Activated CD8-positive, alpha-beta memory T cell treated with anti-CD3 and anti-CD28 coated beads for 1 hour (primary cell): ENCODE results near the gene SCEL.
"Not testable (repeated sequence)": the region's sequence is repeated elsewhere in the genome, so short reads cannot be mapped to it uniquely, and the experiment has no call there.

Experiments
- DNase-seq, 2 donors: peaks; one replicate each; pipeline ENCODE4 v3.0.0-alpha.2; 2020; ENCODE audit warnings: low read depth in 1 of 2; ENCODE audit errors: extremely low read depth in 1 of 2

Gene SCEL

DNA sequence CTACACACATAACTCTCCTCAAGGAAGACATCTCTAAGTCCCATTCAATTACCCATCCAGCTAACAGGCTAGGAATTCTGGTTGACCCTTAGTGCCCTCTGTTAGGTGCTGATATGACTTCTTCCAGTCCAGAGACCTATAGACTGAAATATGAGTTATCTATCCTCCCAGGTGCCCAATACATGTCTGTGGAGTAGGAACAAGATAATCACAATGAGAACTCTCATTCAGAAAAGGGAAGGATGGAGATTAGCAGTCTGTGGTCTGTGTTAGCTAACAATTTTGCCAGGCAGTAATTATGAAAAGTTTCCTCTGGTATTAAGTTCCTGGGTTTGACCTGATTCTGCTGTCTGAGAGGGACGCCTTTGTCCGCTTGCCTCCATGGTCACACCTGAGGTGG, 117.8 kb downstream of the SCEL start:
- no peak for DNase-seq

DNA sequence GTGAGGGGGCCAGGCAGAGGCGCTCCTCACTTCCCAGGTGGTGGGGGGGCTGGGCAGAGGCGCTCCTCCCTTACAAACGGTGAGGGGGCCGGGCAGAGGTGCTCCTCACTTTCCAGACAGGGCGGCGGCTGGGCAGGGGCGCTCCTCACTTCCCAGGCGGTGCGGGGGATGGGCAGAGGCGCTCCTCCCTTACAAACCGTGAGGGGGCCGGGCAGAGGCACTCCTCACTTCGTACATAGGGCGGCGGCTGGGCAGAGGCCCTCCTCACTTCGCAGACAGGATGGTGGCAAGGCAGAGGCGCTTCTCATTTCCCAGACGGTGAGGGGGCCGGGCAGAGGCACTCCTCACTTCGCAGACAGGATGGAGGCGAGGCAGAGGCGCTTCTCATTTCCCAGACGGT, 124.5 kb downstream of the SCEL start:
- DNase-seq, result not testable (repeated sequence)

DNA sequence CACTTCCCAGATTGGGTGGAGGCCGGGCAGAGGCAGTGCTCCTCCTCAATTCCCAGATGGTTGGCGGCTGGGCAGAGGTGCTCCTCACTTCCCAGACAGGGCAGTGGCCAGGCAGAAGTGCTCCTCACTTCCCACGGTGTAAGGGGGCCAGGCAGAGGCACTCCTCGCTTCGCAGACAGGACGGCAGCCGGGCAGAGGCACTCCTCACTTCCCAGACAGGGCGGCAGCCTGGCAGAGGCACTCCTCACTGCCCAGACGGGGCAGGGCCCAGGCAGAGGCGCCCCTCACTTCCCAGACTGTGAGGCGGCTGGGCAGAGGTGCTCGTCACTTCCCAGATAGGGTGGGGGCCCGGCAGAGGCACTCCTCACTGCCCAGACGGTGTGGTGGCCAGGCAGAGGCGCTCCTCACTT, 125.3 kb downstream of the SCEL start:
- DNase-seq, result no peak

DNA sequence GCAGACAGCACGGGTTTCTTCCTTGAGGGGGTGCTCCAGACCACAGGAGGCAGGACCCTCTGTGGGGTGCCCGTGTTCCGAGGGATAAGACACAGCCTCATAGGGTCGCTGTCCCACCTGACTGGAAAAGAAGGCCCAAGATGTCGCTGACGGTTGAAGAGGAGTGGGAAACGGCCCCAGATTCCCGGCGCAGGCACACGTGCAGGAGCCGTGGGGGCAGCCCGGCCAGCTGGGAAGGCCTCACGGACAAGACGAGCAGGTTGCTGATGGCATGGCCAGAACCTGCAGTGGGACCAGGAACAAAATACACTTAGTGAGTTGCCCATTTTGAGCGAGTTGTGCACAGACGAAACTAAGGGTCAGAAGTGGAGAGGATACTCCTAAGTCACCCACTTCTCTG, 126.8 kb downstream of the SCEL start:
- DNase-seq, result not testable (repeated sequence)

DNA sequence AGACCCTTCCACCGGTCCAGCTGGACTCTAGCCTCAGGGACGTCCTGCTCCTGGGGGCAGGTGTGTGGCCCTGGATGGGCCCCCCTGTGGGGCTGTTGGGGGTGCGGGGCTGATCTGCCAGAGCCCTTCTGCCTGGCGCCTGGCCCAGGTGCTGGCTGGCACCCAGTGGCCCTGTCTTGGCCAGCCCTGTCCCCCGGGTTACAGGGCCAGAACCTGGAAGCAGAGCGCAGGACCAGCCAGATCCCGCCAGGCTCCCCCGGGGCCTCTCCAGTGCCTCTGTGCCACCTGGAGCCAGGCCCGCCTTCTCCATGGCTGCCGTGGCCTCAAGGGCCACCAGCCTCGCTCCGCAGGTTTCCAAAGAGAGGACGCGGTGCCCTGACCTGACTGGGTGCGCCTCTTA, 127.3 kb downstream of the SCEL start:
- not testable (repeated sequence) for DNase-seq

DNA sequence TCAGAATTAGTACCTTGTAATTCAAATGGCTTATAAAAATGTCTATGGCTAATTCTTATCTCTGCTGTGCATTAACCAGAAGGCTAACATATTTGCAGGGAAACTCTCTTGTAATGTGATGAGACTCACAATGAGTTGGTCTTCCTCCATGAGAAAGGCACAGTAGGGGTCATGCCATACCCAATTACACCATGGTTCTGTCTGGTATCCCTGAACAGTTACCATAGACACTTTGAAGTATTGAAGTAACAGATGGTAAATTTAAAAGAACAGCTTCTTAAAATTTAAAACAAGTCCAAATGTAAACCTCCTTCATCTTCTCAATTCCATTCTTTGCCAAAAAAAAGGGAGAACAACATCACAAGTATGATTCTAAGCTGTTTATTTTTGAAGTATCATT, 139.3 kb downstream of the SCEL start:
- no peak for DNase-seq

DNA sequence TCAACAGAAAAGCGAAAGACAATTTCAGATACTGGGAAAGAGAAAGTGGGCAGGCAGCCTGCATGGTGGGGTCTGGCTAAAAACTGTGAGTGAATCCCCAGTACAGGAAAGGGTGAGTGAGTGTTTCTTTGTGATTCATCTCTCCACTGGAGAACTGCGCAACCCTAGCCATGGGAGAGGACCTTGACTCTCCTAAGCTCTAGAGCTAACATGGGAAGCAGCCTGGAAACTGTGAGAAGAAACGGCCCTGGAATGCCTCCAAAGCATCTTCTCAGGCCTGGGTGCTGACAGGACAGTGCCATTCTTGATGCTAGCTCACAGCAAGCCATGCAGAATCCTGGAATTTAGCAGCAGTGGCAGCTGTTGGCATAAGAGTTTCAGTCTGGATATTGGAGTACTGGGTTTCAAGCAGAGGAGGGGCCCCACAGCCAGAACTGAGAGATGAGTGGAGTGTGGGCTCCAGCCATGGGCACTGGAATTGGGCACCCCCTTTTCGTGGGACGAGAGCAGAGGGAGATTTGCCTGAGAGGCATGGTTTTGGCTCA, 143.3 kb downstream of the SCEL start:
- no peak for DNase-seq

DNA sequence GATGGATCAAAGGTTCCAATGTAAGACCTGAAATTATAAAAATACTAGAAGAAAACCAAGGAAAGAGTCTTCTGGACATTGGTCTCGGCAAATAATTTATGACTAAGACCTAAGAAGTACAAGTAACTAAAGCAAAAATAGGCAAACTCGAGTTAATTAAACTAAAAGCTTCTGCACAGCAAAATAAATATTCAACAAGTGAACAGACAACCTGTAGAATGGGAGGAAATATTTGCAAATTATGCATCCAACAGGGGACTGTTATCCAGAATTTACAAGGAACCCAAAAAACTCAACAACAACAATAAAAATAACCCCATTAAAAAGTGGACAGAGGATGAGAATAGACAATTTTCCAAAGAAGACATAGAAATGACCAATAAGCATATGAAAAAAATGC, 152.3 kb downstream of the SCEL start:
- DNase-seq, result no peak

DNA sequence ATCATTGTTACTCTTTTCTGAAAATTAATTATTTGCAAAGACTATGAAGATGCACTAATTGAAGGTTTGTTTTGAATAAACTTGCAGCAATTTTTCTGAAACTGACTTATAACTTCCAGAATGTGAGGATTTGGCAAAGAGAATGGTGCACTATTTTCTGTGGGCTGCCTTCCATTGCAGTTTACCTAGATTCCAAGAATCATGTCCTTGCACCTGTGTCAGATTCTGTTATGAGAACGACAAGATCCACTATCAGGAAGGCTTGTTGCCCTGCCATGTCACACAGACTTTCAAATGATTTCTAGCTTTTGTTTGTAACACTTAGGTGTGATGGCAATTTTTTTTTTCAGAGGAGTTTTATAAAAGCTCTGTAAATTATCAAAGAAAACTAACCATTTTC, 156.4 kb downstream of the SCEL start:
- DNase-seq, result no peak

DNA sequence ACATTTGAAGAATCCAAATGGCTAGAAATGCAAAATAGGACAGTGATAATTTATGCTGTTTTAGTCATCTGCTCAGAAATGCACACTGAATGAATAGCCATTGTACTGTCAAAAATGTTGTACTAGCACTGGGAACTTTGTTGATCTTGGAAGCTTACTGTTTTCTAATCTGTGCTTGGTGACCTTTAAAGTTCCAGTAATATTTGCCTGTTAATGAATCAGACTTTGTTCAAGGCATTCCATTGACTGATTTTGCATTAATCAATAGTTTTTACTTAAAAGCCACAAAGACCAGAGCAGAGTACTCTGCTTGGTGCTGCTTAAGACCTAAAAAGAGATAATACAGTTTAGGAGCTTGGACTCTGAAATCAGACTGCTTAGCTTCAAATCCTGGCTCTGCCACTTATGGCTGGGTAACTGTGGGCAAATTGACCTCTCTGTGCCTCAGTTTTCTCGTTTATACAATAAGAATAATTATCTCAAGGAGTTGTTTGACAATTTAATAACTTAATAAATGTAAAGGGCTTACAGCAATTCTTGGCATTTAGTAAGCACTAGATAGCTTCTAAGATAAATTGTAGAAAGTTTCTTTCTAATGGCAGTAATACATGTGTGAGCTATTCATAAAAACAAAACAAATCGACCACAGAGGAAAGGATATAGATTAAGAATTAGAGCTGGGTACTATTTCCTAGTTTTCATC, 157.4 kb downstream of the SCEL start:
- DNase-seq, result no peak

DNA sequence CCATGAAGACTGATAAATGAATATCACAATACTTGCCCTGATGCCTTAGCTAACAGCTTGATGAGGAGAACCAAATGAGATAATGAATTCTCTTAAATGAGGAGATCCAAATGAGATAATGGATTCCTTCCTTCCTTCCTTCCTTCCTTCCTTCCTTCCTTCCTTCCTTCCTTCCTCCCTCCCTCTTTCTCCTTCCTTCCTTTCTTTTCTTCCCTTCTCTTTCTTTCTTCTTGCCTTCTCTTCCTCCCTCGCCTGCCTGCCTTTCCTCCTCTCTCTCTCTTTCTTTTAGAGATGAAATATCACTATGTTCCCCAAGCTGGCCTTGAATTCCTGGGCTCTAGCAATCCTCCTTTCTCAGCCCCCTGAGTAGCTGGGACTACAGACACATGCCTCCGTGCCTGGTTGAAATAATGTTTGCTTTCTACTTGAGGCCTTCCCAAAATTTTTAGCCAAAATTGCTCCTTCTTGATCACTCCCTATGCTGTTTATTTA, 158.0 kb downstream of the SCEL start:
- no peak for DNase-seq
